Suprapubic skin (tissue), 4 donors: ENCODE data around the gene SPINT2. TPM values are rescaled to one million over a fixed set of nuclear protein-coding genes. Genes with fewer than 3 reads are reported as not detected.

Experiments used
- DNase-seq, 2 donors: peaks; one replicate each; pipeline ENCODE4 v3.0.0-alpha.2; 2019; ENCODE audit warnings: low spot score in 2 of 2
- H3K27ac ChIP-seq: fragments of 200-600 bp; sonication (generic); one replicate; pipeline ENCODE4 v1.5.1; 2019
- H3K27me3 ChIP-seq: fragments of 200-600 bp; sonication (generic); one replicate; pipeline ENCODE4 v1.5.1; 2019
- H3K36me3 ChIP-seq: fragments of 200-600 bp; sonication (generic); one replicate; pipeline ENCODE4 v1.5.1; 2019
- H3K4me1 ChIP-seq: fragments of 200-600 bp; sonication (generic); one replicate; pipeline ENCODE4 v1.5.1; 2019
- H3K4me3 ChIP-seq: fragments of 200-600 bp; sonication (generic); one replicate; pipeline ENCODE4 v1.5.1; 2019; ENCODE audit warnings: mild to moderate bottlenecking
- H3K9me3 ChIP-seq: fragments of 200-600 bp; sonication (generic); one replicate; pipeline ENCODE4 v1.5.1; 2019
- EP300 ChIP-seq: sonication (generic); formaldehyde crosslinking; IDR thresholded peaks from one replicate; pipeline ENCODE4 v1.6.1; 2017; ENCODE audit warnings: antibody characterized with exemption
- POLR2A ChIP-seq, 2 donors: fragments of 450-650 bp; IDR thresholded peaks; one replicate each; pipeline ENCODE4 v1.6.1; 2017; ENCODE audit warnings: antibody characterized with exemption in 2 of 2, mild to moderate bottlenecking in 2 of 2, moderate library complexity in 2 of 2
- POLR2AphosphoS5 ChIP-seq, 3 donors: sonication (generic); formaldehyde crosslinking; IDR thresholded peaks; one replicate each; pipeline ENCODE4 v1.6.1; 2017; ENCODE audit warnings: antibody characterized with exemption in 3 of 3
- WGBS: methylation state at CpG from one replicate; pipeline ENCODE4 v1.1.5; 2018; 5-methylcytosine and 5-hydroxymethylcytosine counted together
- total RNA-seq, 4 donors: library from RNA; depleted of rRNA; stranded (reverse); fragments of >200 nt; gene quantifications; one replicate each; pipeline ENCODE4 v1.1.0, GENCODE V29; 2016
- TF ChIP-seq, protein P1 (sequence below), 2 donors: fragments of 200-600 bp in 1 of 2; fragments of 450-650 bp in 1 of 2; sonication (generic) in 1 of 2; IDR thresholded peaks; one replicate each; pipeline ENCODE4 v1.5.1; 2016 to 2019; ENCODE audit warnings: antibody characterized with exemption in 2 of 2, mild to moderate bottlenecking in 1 of 2, moderate library complexity in 1 of 2

The SPINT2 gene
- total RNA-seq, 4 donors from 2014 or later, result 359 to 639 (median 494) TPM

DNA sequence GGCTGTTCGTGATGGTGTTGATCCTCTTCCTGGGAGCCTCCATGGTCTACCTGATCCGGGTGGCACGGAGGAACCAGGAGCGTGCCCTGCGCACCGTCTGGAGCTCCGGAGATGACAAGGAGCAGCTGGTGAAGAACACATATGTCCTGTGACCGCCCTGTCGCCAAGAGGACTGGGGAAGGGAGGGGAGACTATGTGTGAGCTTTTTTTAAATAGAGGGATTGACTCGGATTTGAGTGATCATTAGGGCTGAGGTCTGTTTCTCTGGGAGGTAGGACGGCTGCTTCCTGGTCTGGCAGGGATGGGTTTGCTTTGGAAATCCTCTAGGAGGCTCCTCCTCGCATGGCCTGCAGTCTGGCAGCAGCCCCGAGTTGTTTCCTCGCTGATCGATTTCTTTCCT is 27.5 kb downstream of the SPINT2 start:
- WGBS, result 73% methylated on average over 14 of the region's 15 CpGs
- Histone ChIP-seq H3K27me3 (no peaks in the 10 kb centered on the region), H3K9me3 (no peaks in the 10 kb centered on the region), H3K27ac (peak overlapping the region; percentile 91), H3K4me3 (no peak overlapping the region), H3K36me3 (peaks cover 23% of the 10 kb centered on the region), H3K4me1 (peaks cover 59% of the 10 kb centered on the region)
- no peak for DNase-seq
- no peak for TF ChIP-seq POLR2AphosphoS5 (IDR thresholded peaks at IDR 0.05)
- no peak for TF ChIP-seq EP300
- TF ChIP-seq POLR2A (IDR thresholded peaks at IDR 0.05), result no peak
- TF ChIP-seq, protein P1, sequence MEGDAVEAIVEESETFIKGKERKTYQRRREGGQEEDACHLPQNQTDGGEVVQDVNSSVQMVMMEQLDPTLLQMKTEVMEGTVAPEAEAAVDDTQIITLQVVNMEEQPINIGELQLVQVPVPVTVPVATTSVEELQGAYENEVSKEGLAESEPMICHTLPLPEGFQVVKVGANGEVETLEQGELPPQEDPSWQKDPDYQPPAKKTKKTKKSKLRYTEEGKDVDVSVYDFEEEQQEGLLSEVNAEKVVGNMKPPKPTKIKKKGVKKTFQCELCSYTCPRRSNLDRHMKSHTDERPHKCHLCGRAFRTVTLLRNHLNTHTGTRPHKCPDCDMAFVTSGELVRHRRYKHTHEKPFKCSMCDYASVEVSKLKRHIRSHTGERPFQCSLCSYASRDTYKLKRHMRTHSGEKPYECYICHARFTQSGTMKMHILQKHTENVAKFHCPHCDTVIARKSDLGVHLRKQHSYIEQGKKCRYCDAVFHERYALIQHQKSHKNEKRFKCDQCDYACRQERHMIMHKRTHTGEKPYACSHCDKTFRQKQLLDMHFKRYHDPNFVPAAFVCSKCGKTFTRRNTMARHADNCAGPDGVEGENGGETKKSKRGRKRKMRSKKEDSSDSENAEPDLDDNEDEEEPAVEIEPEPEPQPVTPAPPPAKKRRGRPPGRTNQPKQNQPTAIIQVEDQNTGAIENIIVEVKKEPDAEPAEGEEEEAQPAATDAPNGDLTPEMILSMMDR (IDR thresholded peaks at IDR 0.05), result no peak

DNA sequence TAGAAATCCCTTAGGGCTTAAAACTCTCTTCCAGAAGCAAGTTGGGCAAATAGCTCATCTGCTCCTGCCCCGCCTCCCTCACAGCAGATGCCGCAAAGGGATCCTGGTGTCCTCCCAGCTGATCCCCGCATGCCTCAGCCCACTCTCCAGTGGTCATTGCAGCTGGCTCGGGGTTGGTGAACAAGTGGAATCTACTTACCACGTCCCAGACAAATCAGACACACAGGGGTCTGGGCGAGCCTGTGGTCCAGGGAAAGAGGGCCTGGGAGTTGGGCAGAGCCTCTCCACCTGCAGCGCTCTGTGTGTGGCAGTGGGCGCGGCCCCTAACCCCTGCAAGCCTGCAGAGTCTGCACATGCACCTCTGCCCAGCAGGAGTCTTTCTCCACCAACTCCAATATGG is 28.9 kb downstream of the SPINT2 start:
- H3K4me3 ChIP-seq, result no peak overlapping the region
- H3K4me1 ChIP-seq, result peaks cover 63% of the 10 kb centered on the region
- H3K27ac ChIP-seq, result peak overlapping the region; percentile 20
- DNase-seq, result no peak
- H3K36me3 ChIP-seq, result peaks cover 16% of the 10 kb centered on the region
- WGBS, result 78% methylated on average over 7 of the region's 9 CpGs
- no peaks in the 10 kb centered on the region for H3K27me3 ChIP-seq
- TF ChIP-seq POLR2AphosphoS5 (IDR thresholded peaks at IDR 0.05), result no peak
- TF ChIP-seq EP300, result no peak
- no peak for TF ChIP-seq POLR2A (IDR thresholded peaks at IDR 0.05)
- TF ChIP-seq, protein P1 (IDR thresholded peaks at IDR 0.05), result no peak
- H3K9me3 ChIP-seq, result no peaks in the 10 kb centered on the region

DNA sequence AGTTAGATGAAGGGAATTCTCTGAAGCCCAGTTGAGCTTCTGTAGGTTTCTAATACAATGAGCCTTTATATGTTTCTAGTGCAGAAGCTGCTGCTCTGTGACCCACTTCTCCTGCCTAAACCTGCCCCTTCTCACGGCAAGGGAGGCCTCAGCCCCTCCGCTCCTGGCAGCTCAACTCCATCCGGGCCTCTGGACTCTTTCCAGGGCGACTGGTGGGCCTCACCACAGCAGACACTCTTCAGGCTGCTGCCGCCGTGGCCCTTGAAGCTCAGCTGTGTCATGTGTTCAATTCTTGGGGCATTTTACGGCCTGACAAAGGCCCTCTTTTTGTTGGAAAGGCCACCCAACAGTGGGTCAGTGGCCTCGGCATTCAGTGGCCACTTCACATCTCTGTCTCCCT is 29.7 kb downstream of the SPINT2 start:
- DNase-seq, result no peak
- TF ChIP-seq POLR2AphosphoS5 (IDR thresholded peaks at IDR 0.05), result no peak
- TF ChIP-seq EP300, result no peak
- TF ChIP-seq, protein P1 (IDR thresholded peaks at IDR 0.05), result no peak
- TF ChIP-seq POLR2A (IDR thresholded peaks at IDR 0.05), result no peak
- H3K36me3 ChIP-seq, result peaks cover 9% of the 10 kb centered on the region
- H3K9me3 ChIP-seq, result no peaks in the 10 kb centered on the region
- H3K27me3 ChIP-seq, result no peaks in the 10 kb centered on the region
- 49% methylated on average over 8 of the region's 8 CpGs for WGBS
- H3K27ac ChIP-seq, result no peak overlapping the region
- H3K4me1 ChIP-seq, result peaks cover 63% of the 10 kb centered on the region
- no peak overlapping the region for H3K4me3 ChIP-seq

DNA sequence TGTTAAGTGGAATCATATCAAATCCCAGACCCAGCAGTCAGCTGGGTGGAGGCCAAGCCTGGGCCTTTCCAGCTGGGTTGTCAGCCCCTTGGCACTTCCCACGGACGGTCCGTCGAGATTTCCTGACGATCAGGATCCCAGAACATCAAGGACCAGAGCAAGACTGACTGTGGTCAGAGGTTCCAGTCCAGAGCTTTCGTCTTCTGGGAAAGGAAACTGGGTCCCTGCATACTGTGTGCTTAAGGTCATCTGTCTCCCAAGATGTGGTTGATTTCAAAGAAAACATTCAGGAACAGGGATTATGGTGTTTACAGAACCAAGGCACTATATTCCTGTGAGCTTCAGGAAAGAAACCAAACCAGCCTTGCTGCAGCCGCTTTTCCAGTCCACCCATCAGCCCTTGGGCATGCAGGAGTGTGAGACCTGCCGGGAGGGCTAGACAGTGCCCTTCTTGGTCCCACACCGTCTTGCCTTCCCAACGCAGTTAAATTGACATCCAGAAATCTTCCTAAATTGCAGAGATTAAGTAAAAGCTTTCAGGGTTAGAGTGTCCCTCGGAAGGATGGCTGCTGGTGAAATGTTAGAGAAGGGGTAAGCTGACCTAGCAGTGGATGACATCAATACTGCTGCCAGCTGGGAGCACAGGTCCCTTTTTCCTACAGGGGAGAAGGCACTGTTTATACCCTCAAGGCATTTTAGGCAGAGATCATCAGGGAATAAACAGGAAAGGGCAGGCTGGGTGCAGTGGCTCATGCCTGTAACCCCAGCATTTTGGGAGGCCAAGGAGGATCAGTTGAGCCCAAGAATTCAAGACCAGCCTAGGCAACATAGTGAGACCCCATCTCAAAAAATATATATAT is 34.7 kb downstream of the SPINT2 start:
- no peak for TF ChIP-seq POLR2A (IDR thresholded peaks at IDR 0.05)
- TF ChIP-seq EP300, result no peak
- TF ChIP-seq, protein P1 (IDR thresholded peaks at IDR 0.05), result no peak
- TF ChIP-seq POLR2AphosphoS5 (IDR thresholded peaks at IDR 0.05), result no peak
- no peaks in the 10 kb centered on the region for H3K36me3 ChIP-seq
- no peak overlapping the region for H3K27ac ChIP-seq
- H3K4me3 ChIP-seq, result no peak overlapping the region
- no peaks in the 10 kb centered on the region for H3K9me3 ChIP-seq
- no peak for DNase-seq
- H3K4me1 ChIP-seq, result peaks cover 35% of the 10 kb centered on the region
- H3K27me3 ChIP-seq, result no peaks in the 10 kb centered on the region
- WGBS, result 64% methylated on average over 10 of the region's 11 CpGs

DNA sequence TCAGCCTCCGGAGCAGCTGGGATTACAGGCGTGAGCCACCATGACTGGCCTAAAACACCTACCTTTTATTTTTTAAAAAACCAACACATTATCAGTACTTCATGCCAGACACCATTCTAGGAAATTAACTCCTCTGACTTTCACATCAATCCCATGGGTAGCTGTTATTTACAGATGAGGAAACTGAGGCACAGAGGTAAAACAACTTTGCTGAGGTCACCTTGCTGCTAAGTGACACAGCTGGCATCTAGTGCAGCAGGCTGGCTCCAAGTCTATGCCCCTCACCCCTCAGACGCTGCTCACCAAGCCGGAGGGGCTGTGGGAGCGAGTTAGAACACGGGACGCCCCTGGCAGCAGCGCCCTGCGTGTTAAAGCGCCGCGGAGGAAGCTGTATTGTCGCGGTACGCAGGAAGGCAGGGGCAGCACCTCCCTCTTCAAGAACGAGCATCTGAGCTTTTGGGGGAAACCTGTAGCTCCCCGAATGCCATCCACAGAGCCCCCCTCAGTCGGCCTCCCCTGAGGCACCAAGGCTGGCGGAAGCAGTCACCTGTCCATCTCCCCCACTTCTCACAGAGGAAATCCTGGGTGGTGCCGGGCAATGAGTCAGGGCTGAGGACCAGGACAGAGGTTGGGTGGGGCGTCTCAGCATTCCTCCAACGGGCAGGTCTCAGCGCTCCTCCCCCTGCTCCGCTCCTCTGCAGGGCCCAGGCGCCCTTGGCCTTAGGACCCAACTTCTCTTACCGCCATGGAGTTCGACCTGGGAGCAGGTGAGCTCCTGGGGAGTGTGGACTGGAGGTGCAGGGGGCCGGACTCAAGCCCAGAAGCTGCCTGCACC is 39.4 kb downstream of the SPINT2 start, which contains the start of gene C19orf33:
TSS of gene C19orf33 (plus strand) at position 735 of the 835 bp plus-strand sequence. CDS start at position 746, 11 bp downstream.
- TF ChIP-seq POLR2AphosphoS5 (IDR thresholded peaks at IDR 0.05) (no peak), EP300 (no peak), POLR2A (IDR thresholded peaks at IDR 0.05) (no peak)
- TF ChIP-seq, protein P1 (IDR thresholded peaks at IDR 0.05), result no peak
- Histone ChIP-seq H3K27me3 (no peaks in the 10 kb centered on the region), H3K9me3 (no peaks in the 10 kb centered on the region), H3K36me3 (peaks cover 27% of the 10 kb centered on the region), H3K4me3 (peak within 1 kb of the TSS; percentile 39), H3K4me1 (peaks cover 30% of the 10 kb centered on the region), H3K27ac (peak within 1 kb of the TSS; percentile 90)
- WGBS, result 43% methylated on average over 16 of the region's 28 CpGs
- DNase-seq, result no peak
